ENCODE data around the gene CENPT. TPM values are rescaled to one million over a fixed set of nuclear protein-coding genes. Genes with fewer than 3 reads are reported as not detected.

Gene CENPT
- total RNA-seq, 1 experiment from 2014 or later = 33.8 TPM

DNA sequence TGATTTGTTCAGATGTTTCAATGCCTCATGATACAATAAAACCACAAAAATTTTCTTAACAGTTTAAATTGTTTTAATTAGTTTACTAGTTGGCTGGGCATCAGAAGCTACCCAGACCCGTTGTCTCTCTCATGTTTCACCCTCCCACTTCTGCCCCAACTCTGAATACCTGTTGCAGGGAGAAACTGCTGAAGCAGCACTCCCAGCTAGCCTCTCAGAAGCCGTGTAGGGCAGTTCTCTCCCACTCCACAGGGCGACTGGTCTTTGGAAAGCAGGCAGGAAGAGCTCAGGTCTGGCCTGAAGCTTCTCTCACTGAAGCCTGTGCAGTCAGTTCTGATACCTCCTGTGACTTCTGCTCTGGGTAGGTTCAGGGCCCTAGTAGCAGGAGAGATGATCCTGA, 23.8 kb upstream of the CENPT start:
- intact Hi-C loops (cut with micrococcal nuclease; ENCODE audit: unreplicated experiment) = no loop called here
- TF ChIP-seq EZH2 (IDR thresholded peaks at IDR 0.05; ENCODE audit: low read depth) = no peak
- no peak for TF ChIP-seq CTCF (conservative IDR thresholded peaks at IDR 0.05)
- no peak overlapping the region for H3K27ac ChIP-seq
- no peak for DNase-seq
- H3K79me2 ChIP-seq (ENCODE audit: low read depth) = peaks cover 30% of the 10 kb centered on the region
- ChIA-PET POLR2A (ENCODE audit: unreplicated experiment) (interaction anchor here (0.6 kb wide), 2 partner anchors 25 to 70 kb away, joined by 3 to 28 read pairs; no protein-coding TSS in a partner anchor), CTCF (interaction anchor here (0.6 kb wide), 1 partner anchor 54 kb away, joined by 15 read pairs; no protein-coding TSS in a partner anchor)
- peaks cover 27% of the 10 kb centered on the region for H3F3A ChIP-seq (ENCODE audit: insufficient read depth, low read depth)
- H3K4me1 ChIP-seq (replicated peaks; ENCODE audit: insufficient read depth) = peaks cover 11% of the 10 kb centered on the region; the same call in 1 of the 2 replicates
- H3K4me2 ChIP-seq = no peak overlapping the region
- peaks cover 22% of the 10 kb centered on the region for H4K20me1 ChIP-seq (ENCODE audit: insufficient read depth)
- no TSS peak for BruUV-seq (replicated peaks)
- H3K9me2 ChIP-seq (ENCODE audit: insufficient read depth) = no peaks in the 10 kb centered on the region
- peaks cover 13% of the 10 kb centered on the region for H3K36me3 ChIP-seq (ENCODE audit: low read depth)
- no peaks in the 10 kb centered on the region for H3K27me3 ChIP-seq (ENCODE audit: insufficient read depth, low read depth)
- H3K4me3 ChIP-seq = no peak overlapping the region
- no peaks in the 10 kb centered on the region for H3K9me3 ChIP-seq (ENCODE audit: insufficient read depth, low read depth)
- H2AFZ ChIP-seq = no peak overlapping the region

- Histone ChIP-seq H2AFZ (no peak overlapping the region), H3K4me1 (replicated peaks; ENCODE audit: insufficient read depth) (peaks cover 9% of the 10 kb centered on the region; the same call in 1 of the 2 replicates), H3K27ac (no peak overlapping the region), H3F3A (ENCODE audit: insufficient read depth, low read depth) (peaks cover 29% of the 10 kb centered on the region), H3K4me3 (no peak overlapping the region), H3K79me2 (ENCODE audit: low read depth) (peaks cover 18% of the 10 kb centered on the region), H3K27me3 (ENCODE audit: insufficient read depth, low read depth) (no peaks in the 10 kb centered on the region), H3K9me3 (ENCODE audit: insufficient read depth, low read depth) (no peaks in the 10 kb centered on the region), H3K4me2 (no peak overlapping the region), H3K36me3 (ENCODE audit: low read depth) (peaks cover 20% of the 10 kb centered on the region), H3K9me2 (ENCODE audit: insufficient read depth) (no peaks in the 10 kb centered on the region), H4K20me1 (ENCODE audit: insufficient read depth) (peaks cover 30% of the 10 kb centered on the region)
- TF ChIP-seq EZH2 (IDR thresholded peaks at IDR 0.05; ENCODE audit: low read depth) = no peak
- no peak for TF ChIP-seq CTCF (conservative IDR thresholded peaks at IDR 0.05)
- BruUV-seq (replicated peaks) = no TSS peak
- ChIA-PET CTCF (no interaction called here), POLR2A (ENCODE audit: unreplicated experiment) (no interaction called here)
- no peak for DNase-seq
- intact Hi-C loops (cut with micrococcal nuclease; ENCODE audit: unreplicated experiment) = no loop called here
These were observed 22.2 kb upstream of the CENPT start for GRCh38 chr16:67869653-67870052.

GRCh38 chr16:67868290-67868689, 20.8 kb upstream of the CENPT start:
- no peak overlapping the region for H2AFZ ChIP-seq
- no peak for TF ChIP-seq EZH2 (IDR thresholded peaks at IDR 0.05; ENCODE audit: low read depth)
- TF ChIP-seq CTCF (conservative IDR thresholded peaks at IDR 0.05) = no peak
- H3K9me3 ChIP-seq (ENCODE audit: insufficient read depth, low read depth) = no peaks in the 10 kb centered on the region
- intact Hi-C loops (cut with micrococcal nuclease; ENCODE audit: unreplicated experiment) = no loop called here
- H3K36me3 ChIP-seq (ENCODE audit: low read depth) = peaks cover 21% of the 10 kb centered on the region
- H3K27me3 ChIP-seq (ENCODE audit: insufficient read depth, low read depth) = no peaks in the 10 kb centered on the region
- no peak for DNase-seq
- H3K4me2 ChIP-seq = no peak overlapping the region
- peaks cover 39% of the 10 kb centered on the region for H4K20me1 ChIP-seq (ENCODE audit: insufficient read depth)
- H3K9me2 ChIP-seq (ENCODE audit: insufficient read depth) = no peaks in the 10 kb centered on the region
- H3F3A ChIP-seq (ENCODE audit: insufficient read depth, low read depth) = peaks cover 34% of the 10 kb centered on the region
- no TSS peak for BruUV-seq (replicated peaks)
- CTCF ChIA-PET = no interaction called here
- H3K79me2 ChIP-seq (ENCODE audit: low read depth) = peaks cover 16% of the 10 kb centered on the region
- no peak overlapping the region for H3K27ac ChIP-seq
- POLR2A ChIA-PET (ENCODE audit: unreplicated experiment) = no interaction called here
- no peaks in the 10 kb centered on the region for H3K4me1 ChIP-seq (replicated peaks; ENCODE audit: insufficient read depth)
- no peak overlapping the region for H3K4me3 ChIP-seq

All from PC-9 (cell line).